Breast epithelium (tissue), 3 donors: Measurements from ENCODE around the gene DCLK1.

ENCODE experiments used
- CTCF ChIP-seq, 3 donors: fragments of 450-650 bp; IDR thresholded peaks; one replicate each; pipeline ENCODE4 v1.5.1; 2016 to 2017; ENCODE audit warnings: antibody characterized with exemption in 3 of 3, mild to moderate bottlenecking in 3 of 3, moderate library complexity in 3 of 3
- POLR2A ChIP-seq: fragments of 450-650 bp; IDR thresholded peaks from one replicate; pipeline ENCODE4 v1.6.1; 2016; ENCODE audit warnings: antibody characterized with exemption, mild to moderate bottlenecking, moderate library complexity

- TF ChIP-seq POLR2A (no peak), CTCF (IDR thresholded peaks at IDR 0.05) (no peak)
These were observed 398.6 kb downstream of the DCLK1 start for GRCh38 chr13:35732565-35732964.
